GM11168 (cell line): ENCODE measurements around the gene COL4A2.

Source experiments
- in situ Hi-C: fragments of 300-500 bp; cut with MboI; formaldehyde crosslinking; loops from one replicate; pipeline ENCODE4 v1.12.0; 2022; ENCODE audit warnings: low sequenced_read_pairs; ENCODE audit not compliant: unreplicated experiment

Gene COL4A2

DNA sequence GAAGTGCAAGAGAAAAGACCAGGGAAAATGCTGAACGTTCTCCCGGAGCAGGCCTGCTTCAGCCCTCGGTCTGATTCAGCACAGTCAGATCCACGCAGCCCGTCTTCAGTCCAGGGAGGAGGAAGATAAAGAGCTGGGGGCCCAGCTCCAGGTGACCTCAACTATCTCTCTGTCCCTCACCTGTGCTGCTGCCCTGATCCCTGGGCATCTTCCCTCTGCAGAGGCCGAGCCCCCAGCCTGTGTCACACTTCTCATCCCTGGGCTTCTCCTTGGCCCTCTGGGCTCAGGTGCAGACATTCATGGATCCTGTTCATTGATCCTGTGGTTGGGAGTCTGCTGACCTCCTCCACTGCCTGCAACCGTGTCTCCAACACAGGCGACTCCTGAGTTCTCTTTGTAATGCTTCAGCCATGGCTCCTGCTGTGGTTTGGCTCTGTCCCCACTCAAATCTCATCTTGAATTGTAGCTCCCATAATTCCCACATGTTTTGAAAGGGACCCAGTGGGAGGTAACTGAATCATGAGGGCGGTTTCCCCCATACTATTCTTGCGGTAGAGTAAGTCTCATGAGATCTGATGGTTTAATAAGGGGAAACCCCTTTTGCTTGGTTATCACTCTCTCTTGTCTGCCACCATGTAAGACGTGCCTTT lies 27.9 kb downstream of the COL4A2 start:
- in situ Hi-C loops: no loop called here

- in situ Hi-C loops: no loop called here
Observed at GRCh38 chr13:110336108-110336507, 29.0 kb downstream of the COL4A2 start.

GRCh38 chr13:110336681-110337080 lies 29.6 kb downstream of the COL4A2 start:
- in situ Hi-C loops: no loop called here

DNA sequence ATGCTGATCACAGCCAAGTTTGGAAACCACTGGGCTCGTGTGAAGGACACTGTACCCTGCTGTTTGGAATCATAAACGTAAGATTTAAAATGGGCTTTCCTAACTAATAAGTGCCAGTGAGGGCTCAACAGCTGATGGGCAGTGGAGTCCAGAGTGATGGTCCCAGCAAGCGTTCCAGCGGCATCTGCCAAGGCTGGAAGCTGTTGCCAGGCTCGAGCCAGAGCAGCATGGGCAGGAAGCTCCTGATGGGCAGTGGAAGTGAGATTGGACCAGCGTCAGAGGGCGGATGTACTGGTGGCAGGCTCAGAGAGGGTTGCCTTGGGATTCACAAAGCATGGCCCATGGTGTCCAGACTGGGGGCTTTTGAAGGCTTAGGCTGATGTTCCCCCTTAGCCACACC lies 30.2 kb downstream of the COL4A2 start:
- in situ Hi-C loops: no loop called here

DNA sequence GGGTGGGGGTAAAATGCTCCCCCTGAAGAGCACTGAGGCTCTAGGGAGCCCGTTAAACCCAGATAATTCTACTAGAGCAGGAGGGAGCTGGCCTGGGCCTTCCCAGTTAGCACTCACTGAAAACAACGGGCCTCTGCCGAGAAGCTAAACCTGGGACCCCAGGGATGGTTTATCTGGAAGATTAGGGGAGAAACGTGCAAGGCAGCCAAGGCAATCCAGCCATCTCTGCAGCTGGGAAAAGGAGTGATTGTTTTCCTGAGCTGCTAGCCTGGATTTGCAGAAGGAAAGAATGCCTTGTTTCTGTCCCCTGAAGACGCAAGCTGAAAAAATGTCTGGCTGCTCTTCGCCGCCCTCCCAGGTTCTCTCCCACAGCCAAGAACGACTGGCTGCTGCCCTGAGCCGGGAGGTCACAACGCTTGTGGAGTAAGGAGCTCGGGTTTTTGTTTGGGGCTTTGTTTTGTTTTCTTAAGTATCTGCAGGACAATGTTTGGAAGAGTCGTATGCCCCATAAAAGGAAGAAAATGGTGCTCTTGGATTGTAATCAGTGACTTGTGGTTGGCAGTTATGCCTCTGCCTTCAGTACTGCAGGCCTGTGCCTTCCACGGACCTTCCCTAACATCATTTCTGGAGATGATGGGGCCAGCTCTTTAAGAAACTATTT lies 31.5 kb downstream of the COL4A2 start:
- in situ Hi-C loops: no loop called here

GRCh38 chr13:110339263-110339662 lies 32.2 kb downstream of the COL4A2 start:
- in situ Hi-C loops: no loop called here

GRCh38 chr13:110339975-110340550 lies 33.0 kb downstream of the COL4A2 start:
- in situ Hi-C loops: no loop called here

DNA sequence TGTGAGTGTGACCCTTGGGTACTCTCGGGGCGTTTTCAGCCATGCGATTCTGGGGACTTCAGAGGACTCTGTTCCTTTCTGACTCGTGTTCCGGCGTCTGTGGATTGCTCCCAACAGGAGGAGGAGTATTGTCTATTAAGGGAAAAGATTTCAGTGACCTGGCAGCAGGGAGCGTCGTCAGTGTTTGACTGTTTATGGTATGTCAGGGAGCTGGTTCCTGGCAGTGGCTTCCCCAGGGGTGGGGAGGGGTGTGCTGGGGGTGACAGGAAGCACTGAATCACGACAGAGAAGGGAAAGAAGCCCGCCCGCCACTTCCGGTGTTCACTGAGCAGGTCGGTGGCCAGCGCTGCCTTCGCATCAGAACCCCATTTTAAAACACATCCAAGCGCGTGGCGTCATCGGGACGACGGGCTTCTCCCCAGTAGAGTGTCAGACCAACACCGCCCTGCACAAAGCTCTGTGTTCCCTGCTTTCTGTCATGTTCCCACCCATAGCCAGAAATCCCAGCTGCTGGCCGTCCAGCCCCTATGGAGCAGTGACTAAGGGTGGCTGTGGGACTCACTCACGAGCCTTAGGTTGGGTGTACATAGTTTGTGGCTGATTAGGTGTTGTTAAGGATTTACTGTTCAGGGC lies 33.8 kb downstream of the COL4A2 start:
- in situ Hi-C loops: no loop called here

DNA sequence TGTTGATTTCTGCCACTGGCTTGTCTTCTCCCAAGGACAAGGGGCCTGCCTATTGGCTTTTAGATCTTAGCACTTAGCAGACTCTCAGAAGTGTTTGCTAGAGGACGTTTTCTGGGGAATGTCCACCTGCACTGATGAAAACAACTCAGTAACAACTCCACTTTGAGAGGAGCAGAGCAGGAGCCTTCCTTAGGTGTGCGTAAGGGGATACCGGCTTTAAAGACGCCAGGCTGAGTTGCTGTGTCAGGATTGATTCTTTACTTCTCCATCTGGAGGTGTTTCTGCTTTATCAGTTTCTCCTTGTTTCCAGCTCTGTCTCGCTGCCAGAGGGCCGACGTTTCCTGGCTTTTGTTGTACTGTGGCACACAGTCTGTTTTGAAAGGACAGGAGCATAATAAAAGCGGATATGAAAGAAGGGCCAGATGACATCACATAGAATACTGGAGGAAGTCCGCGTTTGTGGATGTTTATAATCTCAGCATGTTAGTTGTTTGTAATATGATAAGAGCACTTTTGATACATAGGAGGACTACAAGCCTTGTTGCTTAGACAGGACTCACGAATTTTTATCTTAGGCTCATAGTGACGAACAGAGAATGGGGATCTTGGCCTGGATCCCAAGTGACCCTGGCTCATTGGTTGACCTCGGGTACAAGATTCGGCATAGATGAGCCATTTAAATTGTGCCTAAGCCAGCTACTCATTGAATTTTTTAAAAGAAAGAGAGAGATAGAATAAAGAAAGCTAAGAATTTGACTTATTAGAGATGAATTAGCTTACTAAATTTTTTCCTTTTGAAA lies 34.6 kb downstream of the COL4A2 start:
- in situ Hi-C loops: no loop called here

DNA sequence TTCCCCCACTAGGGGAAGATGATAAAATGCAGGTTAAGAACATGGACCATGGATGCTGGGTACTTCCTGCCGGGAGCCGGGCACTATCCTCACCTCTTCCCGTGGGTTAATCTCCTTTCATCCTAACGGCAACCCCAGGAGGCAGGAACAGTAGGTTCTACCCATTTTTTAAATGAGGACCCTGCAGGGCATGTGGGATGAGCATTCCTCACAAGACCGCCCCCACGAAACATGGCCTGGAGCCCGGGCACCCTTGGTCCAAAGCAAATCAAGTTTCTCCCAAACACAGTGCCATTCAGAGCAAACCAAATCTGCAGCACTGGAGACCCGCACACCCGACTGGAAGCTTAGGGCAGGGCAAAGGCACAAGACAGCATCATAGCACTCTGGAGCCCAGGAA lies 35.4 kb downstream of the COL4A2 start:
- in situ Hi-C loops: no loop called here

DNA sequence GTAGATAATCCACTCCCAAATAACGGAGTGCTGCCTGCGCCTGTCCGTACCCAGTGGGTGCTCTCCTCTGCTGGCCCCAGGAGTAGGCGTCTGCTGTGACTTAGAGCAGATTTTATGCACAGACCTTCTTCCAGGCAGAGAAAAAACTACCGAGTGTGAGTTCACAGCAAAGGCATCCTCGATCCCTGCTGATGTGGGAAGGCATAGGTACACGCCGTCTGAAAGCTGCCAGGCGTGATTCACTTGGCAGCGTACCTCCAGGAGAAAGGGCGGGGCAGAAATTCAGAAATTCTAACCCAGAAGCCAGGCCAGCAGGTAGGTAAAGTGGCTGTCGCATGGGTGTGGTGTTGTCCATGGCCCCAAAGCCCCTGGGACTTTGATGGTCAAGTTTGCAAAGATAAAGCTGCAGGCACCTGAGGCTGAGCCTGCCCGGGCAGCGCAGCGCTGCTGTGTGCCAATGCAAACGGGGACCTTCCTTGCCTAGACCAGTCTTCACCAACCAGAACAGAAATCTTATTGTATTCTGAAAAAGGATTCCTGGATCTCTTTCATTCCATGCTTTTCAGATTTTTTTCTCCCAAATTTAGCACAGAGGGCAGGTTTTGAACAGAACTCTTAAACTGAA lies 36.3 kb downstream of the COL4A2 start:
- in situ Hi-C loops: no loop called here

GRCh38 chr13:110344320-110344719 lies 37.2 kb downstream of the COL4A2 start:
- in situ Hi-C loops: no loop called here

DNA sequence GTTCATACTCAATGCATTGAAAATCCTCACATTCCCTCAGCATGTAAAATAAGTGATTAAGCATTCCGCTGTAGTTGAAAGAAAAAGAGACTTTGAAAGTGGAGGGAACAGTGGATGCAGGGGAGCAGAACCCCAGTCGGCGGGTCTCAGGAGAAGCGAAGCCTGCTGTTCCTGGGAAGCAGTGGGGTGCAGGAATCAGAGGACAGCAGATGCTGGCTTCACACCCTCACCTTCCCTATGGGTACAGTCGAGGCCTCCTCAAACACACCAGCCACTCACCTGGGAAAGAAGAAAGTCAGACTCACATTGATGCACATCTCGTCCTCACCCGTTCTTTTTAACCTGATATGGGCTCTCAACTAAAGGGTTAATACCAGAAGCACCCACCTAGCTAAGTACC lies 38.2 kb downstream of the COL4A2 start:
- in situ Hi-C loops: no loop called here

- in situ Hi-C loops: no loop called here
Observed at GRCh38 chr13:110345701-110346100, 38.6 kb downstream of the COL4A2 start.

GRCh38 chr13:110346661-110347067 lies 39.6 kb downstream of the COL4A2 start:
- in situ Hi-C loops: no loop called here

- in situ Hi-C loops: no loop called here
Observed at GRCh38 chr13:110347088-110347487, 40.0 kb downstream of the COL4A2 start.

DNA sequence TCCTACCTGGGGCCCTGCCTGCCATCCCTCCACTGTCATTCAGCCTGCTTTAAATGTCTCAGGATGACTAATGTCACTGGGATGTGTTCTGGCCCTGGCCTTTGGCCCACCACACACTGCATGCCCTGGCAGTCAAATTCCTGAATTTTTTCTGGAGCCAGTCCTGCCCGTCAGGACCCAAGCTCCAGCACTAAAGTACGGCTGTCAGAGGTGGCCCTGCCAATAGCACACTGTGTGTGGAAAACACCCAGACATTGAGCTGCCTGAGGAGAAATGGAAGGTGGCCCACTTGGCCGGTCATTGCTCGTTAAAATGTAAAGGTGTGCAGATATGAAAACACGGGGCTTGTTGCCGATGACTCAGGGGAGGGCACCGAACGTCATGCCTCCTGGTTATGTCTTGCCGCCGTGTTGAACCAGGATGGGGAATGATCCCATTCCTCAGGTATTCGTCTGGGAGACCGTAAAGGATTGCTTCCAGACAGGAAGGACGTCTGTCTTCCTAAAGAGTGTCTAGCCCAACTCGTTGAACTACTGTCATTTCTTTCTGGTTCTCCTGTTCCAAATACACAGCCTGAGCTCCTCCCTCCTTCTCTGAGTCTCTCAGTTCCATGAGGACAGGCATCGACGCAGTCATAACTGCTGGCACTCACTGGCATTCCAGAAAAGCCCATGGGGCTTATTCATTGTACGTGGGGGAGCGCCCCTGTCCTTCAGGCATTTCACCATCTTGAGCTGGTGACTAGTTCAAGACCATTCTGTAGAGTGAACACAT lies 40.6 kb downstream of the COL4A2 start:
- in situ Hi-C loops: no loop called here

- in situ Hi-C loops: no loop called here
Observed at GRCh38 chr13:110348309-110349105, 41.4 kb downstream of the COL4A2 start.

DNA sequence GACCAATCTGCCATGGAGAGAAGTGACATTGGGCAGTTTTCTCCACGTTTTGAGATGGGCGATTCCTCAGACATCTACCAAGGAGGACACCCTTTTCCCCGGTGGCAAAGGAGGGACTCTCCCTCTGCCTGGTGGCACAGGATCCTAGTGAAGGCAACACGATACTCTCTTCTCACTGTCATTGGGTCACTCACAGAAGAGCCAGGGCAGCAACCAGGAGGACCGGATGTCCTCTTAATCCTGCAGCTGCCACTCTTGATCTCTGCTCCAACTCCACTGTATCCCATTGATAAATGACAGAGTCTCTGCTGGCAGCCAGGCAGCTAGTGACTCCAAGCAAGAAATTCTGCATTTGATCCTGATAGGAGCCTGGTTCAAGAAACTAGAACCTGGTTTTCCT lies 42.2 kb downstream of the COL4A2 start:
- in situ Hi-C loops: no loop called here
